ENCODE data around the gene NANS. TPM values are rescaled to one million over a fixed set of nuclear protein-coding genes. Genes with fewer than 3 reads are reported as not detected.
"Not testable (repeated sequence)": the region's sequence is repeated elsewhere in the genome, so short reads cannot be mapped to it uniquely, and the experiment has no call there.

NANS gene
- polyA plus RNA-seq, 4 donors, result 38.2 to 43.9 (median 41.0) TPM

DNA sequence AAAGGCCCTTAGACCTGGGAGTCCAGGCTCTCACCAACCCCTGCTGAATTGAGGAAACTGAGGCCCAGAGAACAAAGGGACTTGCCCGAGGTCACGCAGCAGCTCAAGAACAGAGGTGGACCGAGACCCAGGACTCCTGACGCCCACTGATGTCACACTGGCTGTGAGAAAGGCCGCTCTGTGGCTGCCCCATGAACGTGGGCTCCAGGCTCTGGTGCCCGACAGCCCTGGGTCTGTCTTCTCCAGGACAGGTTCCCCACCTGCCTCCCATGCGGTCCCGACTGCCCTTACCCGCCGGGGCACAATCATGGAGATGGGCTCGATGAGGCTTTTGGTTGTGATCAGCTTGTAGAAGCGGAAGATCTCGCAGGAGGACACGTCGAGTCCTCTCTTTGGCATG, 71.8 kb downstream of the NANS start:
- DNase-seq (ENCODE audit: low read depth in 4 of 4, low spot score in 2 of 4), result no peak

DNA sequence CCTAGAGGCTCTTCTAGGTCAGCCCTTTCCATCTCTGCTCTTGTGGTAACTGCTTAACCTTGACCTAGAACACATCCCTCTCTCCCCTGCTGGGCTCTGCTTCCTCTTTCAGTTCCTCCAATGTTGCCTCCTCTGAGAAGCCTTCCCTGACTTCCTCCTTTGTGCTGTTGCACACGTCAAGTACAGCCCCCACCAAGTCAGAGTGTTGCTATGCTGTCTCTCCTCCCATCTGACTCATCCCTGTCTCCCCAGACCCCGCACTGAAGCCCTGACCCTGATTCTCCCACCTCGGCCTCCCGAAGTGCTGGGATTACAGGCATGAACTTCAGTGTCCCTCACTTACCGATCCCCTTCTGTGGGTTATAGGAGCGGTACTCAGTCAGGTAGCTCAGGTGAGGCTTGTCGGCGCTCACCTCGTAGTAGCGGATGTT, 72.9 kb downstream of the NANS start:
- DNase-seq (ENCODE audit: low read depth in 4 of 4, low spot score in 2 of 4), result no peak

DNA sequence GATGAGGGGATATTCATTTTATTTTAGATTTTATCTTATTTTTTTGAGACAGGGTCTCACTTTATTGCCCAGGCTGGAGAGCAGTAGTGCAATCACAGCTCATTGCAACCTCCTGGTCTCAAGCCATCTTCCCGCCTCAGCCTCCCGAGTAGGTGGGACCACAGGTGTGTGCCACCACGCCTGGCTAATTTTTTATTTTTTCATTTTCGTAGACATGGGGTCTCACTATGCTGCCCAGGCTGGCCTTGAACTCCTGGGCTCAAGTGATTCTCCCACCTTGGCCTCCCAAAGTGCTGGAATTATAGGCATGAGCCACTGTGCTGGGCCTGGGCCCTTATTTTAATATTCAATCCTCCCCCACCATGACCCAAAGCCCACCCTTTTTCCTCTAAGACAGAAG, 73.5 kb downstream of the NANS start:
- DNase-seq (ENCODE audit: low read depth in 4 of 4, low spot score in 2 of 4), result not testable (repeated sequence)

DNA sequence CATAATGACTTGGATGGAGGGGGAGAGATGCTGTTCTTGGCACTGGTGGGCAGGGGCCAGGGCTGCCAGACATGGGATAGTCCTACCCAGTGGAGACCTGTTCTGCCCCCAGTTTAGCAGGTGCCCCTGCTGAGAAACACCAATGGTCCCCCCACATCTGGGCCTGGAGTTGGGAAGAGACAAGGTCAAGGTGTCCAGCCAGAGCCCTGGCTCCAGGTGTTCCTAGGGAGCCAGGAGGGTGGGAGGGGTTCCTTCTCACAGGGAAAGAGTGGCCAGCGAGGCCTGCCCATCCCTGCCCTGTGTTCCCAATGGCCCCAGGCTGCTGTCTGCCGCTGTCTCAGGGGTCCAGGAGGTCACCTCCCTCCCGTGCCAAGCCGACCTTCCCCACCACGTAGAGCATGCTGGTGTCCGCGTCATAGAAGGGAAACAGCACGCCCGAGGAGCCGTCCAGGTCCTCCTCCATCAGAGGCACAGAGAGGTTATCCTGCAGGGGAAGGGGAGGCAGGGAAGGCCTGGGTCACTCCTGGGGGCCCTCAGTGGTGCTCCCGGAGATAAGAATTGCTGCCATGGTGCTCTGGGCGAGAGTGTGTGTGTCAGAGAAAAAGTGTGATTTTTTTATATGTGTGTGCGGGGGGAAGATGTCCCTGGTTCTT, 74.2 kb downstream of the NANS start:
- DNase-seq (ENCODE audit: low read depth in 4 of 4, low spot score in 2 of 4), result no peak

DNA sequence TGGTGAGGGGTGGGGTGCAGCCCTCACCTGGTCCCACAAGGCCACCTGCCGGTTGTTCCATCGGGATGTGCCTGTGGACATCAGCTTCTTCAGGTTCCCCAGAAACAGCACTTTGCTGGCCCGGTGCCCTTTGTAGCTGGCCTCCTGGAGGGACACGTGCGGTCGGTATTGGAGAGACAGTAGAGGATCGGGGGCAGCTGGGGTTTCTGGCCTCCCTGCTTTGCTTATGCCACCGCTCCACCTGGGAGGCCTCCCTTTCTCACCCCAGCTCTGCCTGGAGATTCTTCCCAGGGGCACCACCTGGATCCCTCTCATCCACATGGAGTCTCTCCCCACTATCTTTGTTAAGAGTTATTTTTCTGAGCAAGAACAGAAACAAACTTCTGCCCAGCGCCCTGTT, 75.6 kb downstream of the NANS start:
- no peak for DNase-seq (ENCODE audit: low read depth in 4 of 4, low spot score in 2 of 4)

Other genes starting within 250 kb of the NANS start
- under 1 TPM in 2 of 4 donors, not detected in 2; 0.05 to 0.07 TPM for gene FOXE1, start 203.5 kb upstream of the NANS start, polyA plus RNA-seq (ENCODE audit: insufficient read length in 4 of 4)
- 10 to 100 TPM; 19.2 to 22.9 (median 20.6) TPM for gene TRMO, start 134.2 kb upstream of the NANS start, polyA plus RNA-seq (ENCODE audit: insufficient read length in 4 of 4)
- 10 to 100 TPM in 1 of 4 donors, 1 to 10 TPM in 3; 2.1 to 10.7 (median 2.5) TPM for gene HEMGN, start 118.6 kb upstream of the NANS start, polyA plus RNA-seq (ENCODE audit: insufficient read length in 4 of 4)
- 100 to 1,000 TPM; 221 to 258 (median 232) TPM for gene ANP32B, start 73.4 kb upstream of the NANS start, polyA plus RNA-seq (ENCODE audit: insufficient read length in 4 of 4)
- gene TRIM14, start 62.5 kb downstream of the NANS start, polyA plus RNA-seq (ENCODE audit: insufficient read length in 4 of 4), result 1 to 10 TPM; 4.5 to 7.3 (median 5.8) TPM
- 1 to 10 TPM; 2.1 to 2.8 (median 2.1) TPM for gene CORO2A, start 135.9 kb downstream of the NANS start, polyA plus RNA-seq (ENCODE audit: insufficient read length in 4 of 4)
- gene TBC1D2, start 198.9 kb downstream of the NANS start, polyA plus RNA-seq (ENCODE audit: insufficient read length in 4 of 4), result 1 to 10 TPM; 3.1 to 4.9 (median 3.6) TPM